Measurements from ENCODE around the gene C10orf143. TPM values are rescaled to one million over a fixed set of nuclear protein-coding genes. Genes with fewer than 3 reads are reported as not detected.

The C10orf143 gene
- total and polyA plus RNA-seq, 4 donors, result 3.0 to 9.0 (median 4.8) TPM

- Histone ChIP-seq H3K4me1 (ENCODE audit: control insufficient read depth in 5 of 5, insufficient read depth in 5 of 5, low read length in 5 of 5) (no peaks in the 10 kb centered on the region), H3K27me3 (ENCODE audit: control insufficient read depth in 3 of 3, insufficient read depth in 3 of 3, low read length in 2 of 3) (peaks cover 0 to 14% (median 6%) of the 10 kb centered on the region in 3 donors), H3K4me3 (no peak overlapping the region), H3K9ac (ENCODE audit: insufficient read depth in 1 of 2, low read length in 2 of 2) (no peak overlapping the region), H3K27ac (ENCODE audit: low read depth in 1 of 2, low read length in 1 of 2) (no peak overlapping the region), H3K9me3 (ENCODE audit: control insufficient read depth in 4 of 4, insufficient read depth in 3 of 4, low read length in 3 of 4) (no peaks in the 10 kb centered on the region), H3K36me3 (ENCODE audit: control insufficient read depth in 4 of 4, insufficient read depth in 4 of 4, low read length in 4 of 4) (no peaks in the 10 kb centered on the region)
- DNase-seq (no peak), ATAC-seq (ENCODE audit: insufficient read depth, low FRiP score) (no peak)
- TF ChIP-seq CTCF (IDR thresholded peaks at IDR 0.05; ENCODE audit: control extremely low read depth, extremely low read depth), result no peak
- 80% methylated on average over 22 of the region's 22 CpGs for WGBS, 2 donors
Observed at GRCh38 chr10:130046591-130046990, 64.0 kb downstream of the C10orf143 start.

- ATAC-seq (ENCODE audit: insufficient read depth, low FRiP score) (no peak), DNase-seq (no peak)
- no peaks in the 10 kb centered on the region for H3K9me3 ChIP-seq (ENCODE audit: control insufficient read depth in 4 of 4, insufficient read depth in 3 of 4, low read length in 3 of 4)
- H3K27ac ChIP-seq (ENCODE audit: low read depth in 1 of 2, low read length in 1 of 2), result no peak overlapping the region
- no peaks in the 10 kb centered on the region for H3K36me3 ChIP-seq (ENCODE audit: control insufficient read depth in 4 of 4, insufficient read depth in 4 of 4, low read length in 4 of 4)
- H3K27me3 ChIP-seq (ENCODE audit: control insufficient read depth in 3 of 3, insufficient read depth in 3 of 3, low read length in 2 of 3), result peaks cover 0 to 14% (median 6%) of the 10 kb centered on the region in 3 donors
- no peak overlapping the region for H3K4me3 ChIP-seq
- H3K4me1 ChIP-seq (ENCODE audit: control insufficient read depth in 5 of 5, insufficient read depth in 5 of 5, low read length in 5 of 5), result no peaks in the 10 kb centered on the region
- no peak for TF ChIP-seq CTCF (IDR thresholded peaks at IDR 0.05; ENCODE audit: control extremely low read depth, extremely low read depth)
- H3K9ac ChIP-seq (ENCODE audit: insufficient read depth in 1 of 2, low read length in 2 of 2), result no peak overlapping the region
- WGBS, 2 donors, result 92 to 93% methylated on average over 40 to 43 of the region's 43 CpGs
Observed at GRCh38 chr10:130045801-130046321, 64.8 kb downstream of the C10orf143 start.

GRCh38 chr10:130045091-130045652 lies 65.5 kb downstream of the C10orf143 start:
- WGBS, 2 donors, result 52 to 60% methylated on average over 30 of the region's 30 CpGs
- DNase-seq (no peak), ATAC-seq (ENCODE audit: insufficient read depth, low FRiP score) (no peak)
- Histone ChIP-seq H3K4me3 (no peak overlapping the region), H3K36me3 (ENCODE audit: control insufficient read depth in 4 of 4, insufficient read depth in 4 of 4, low read length in 4 of 4) (no peaks in the 10 kb centered on the region), H3K27ac (ENCODE audit: low read depth in 1 of 2, low read length in 1 of 2) (no peak overlapping the region), H3K9ac (ENCODE audit: insufficient read depth in 1 of 2, low read length in 2 of 2) (no peak overlapping the region), H3K4me1 (ENCODE audit: control insufficient read depth in 5 of 5, insufficient read depth in 5 of 5, low read length in 5 of 5) (no peaks in the 10 kb centered on the region), H3K27me3 (ENCODE audit: control insufficient read depth in 3 of 3, insufficient read depth in 3 of 3, low read length in 2 of 3) (peaks cover 0 to 14% (median 6%) of the 10 kb centered on the region in 3 donors), H3K9me3 (ENCODE audit: control insufficient read depth in 4 of 4, insufficient read depth in 3 of 4, low read length in 3 of 4) (no peaks in the 10 kb centered on the region)
- no peak for TF ChIP-seq CTCF (IDR thresholded peaks at IDR 0.05; ENCODE audit: control extremely low read depth, extremely low read depth)
